Ovary (tissue), 9 donors: ENCODE results near the gene PLEKHA5. TPM values are rescaled to one million over a fixed set of nuclear protein-coding genes. Genes with fewer than 3 reads are reported as not detected.
A peak's percentile ranks its signal among the peaks of the same experiment; 100 is the strongest.

Experiments used
- DNase-seq, 5 donors: peaks; one replicate each; pipeline ENCODE4 v3.0.0-alpha.2; 2019 to 2020
- H3K27ac ChIP-seq, 2 donors: fragments of 200-600 bp; one replicate each; pipeline versions ENCODE4 v1.5.1 to v1.8.0; 2019 to 2022
- H3K27me3 ChIP-seq: fragments of 200-600 bp; one replicate; pipeline ENCODE4 v1.8.0; 2022
- H3K36me3 ChIP-seq: fragments of 200-600 bp; sonication (generic); one replicate; pipeline ENCODE4 v1.5.1; 2019
- H3K4me1 ChIP-seq: one replicate; pipeline ENCODE4 v1.8.1; 2013; ENCODE audit warnings: mild to moderate bottlenecking, moderate library complexity; ENCODE audit not compliant: insufficient read depth
- H3K4me3 ChIP-seq: fragments of 200-600 bp; sonication (generic); one replicate; pipeline ENCODE4 v1.5.1; 2017
- H3K9me3 ChIP-seq, 2 donors: fragments of 200-600 bp in 1 of 2; sonication (generic) in 1 of 2; one replicate each; pipeline versions ENCODE4 v1.5.1 to v1.8.1; 2013 to 2019; ENCODE audit warnings: mild to moderate bottlenecking in 1 of 2, moderate library complexity in 1 of 2
- CTCF ChIP-seq, 3 donors: fragments of 450-650 bp in 2 of 3; fragments of 200-600 bp in 1 of 3; IDR thresholded peaks; one replicate each; pipeline versions ENCODE4 v1.5.1 to v1.8.0; 2016 to 2022; ENCODE audit warnings: antibody characterized with exemption in 3 of 3, mild to moderate bottlenecking in 1 of 3
- EP300 ChIP-seq: sonication (generic); formaldehyde crosslinking; IDR thresholded peaks from one replicate; pipeline ENCODE4 v1.6.1; 2017; ENCODE audit warnings: antibody characterized with exemption
- POLR2A ChIP-seq: fragments of 450-650 bp; IDR thresholded peaks from one replicate; pipeline ENCODE4 v1.6.1; 2017; ENCODE audit warnings: antibody characterized with exemption, mild to moderate bottlenecking, moderate library complexity
- WGBS, 3 donors: extraction: QIAGEN DNeasy Blood & Tissue Kit in 1 of 3; methylation state at CpG; one replicate each; pipeline versions ENCODE4 v1.1.5 to v1.1.7; 2013 to 2017; 5-methylcytosine and 5-hydroxymethylcytosine counted together
- intact Hi-C, 4 donors: fragments of 100-400 bp; cut with DNase I; formaldehyde crosslinking; loops; one replicate each; pipeline versions ENCODE4 v1.11.0 to v1.15.1; 2022 to 2023
- polyA plus RNA-seq, 2 donors: library from polyadenylated mRNA; stranded (reverse); fragments of 200-250 nt in 1 of 2; fragments of 350-450 nt in 1 of 2; fragmentation: Illumina TruSeq in 1 of 2; extraction: RNeasy Lipid Tissue Mini Kit (QIAGEN cat#74804) in 1 of 2; gene quantifications; one replicate each; pipeline ENCODE4 v1.2.3, GENCODE V29; 2013 to 2014
- total RNA-seq, 7 donors: library from RNA; depleted of rRNA in 2 of 7; stranded (reverse); fragments of >200 nt in 2 of 7; fragmentation: NEBNext Ultra II Directional in 3 of 7; extraction: Animal tissue kit (Norgen Biotek cat#: 25700) in 3 of 7; gene quantifications; one replicate each; pipeline versions ENCODE4 v1.1.0 to v1.2.4, GENCODE V29; 2016 to 2023
- donor health status: DM: no; HTN: no; CAD: no; lungs with moderate emphysema.
- donor health status: DM: no; HTN: no; CAD: no.
- donor health status: Bipolar disorder and iron deficiency.
- donor health status: DM: yes; HTN: yes; CAD: no.
- donor health status: DM: no; HTN: no; CAD: no.
- donor health status: DM: yes; HTN: yes; CAD: no.

PLEKHA5 gene
- total and polyA plus RNA-seq, 9 donors = 32.2 to 65.6 (median 45.7) TPM

GRCh38 chr12:19307451-19307850 lies 177.9 kb downstream of the PLEKHA5 start:
- no peak overlapping the region for H3K4me3 ChIP-seq
- intact Hi-C loops = no loop called here
- H3K36me3 ChIP-seq = no peaks in the 10 kb centered on the region
- TF ChIP-seq EP300 (no peak), CTCF (IDR thresholded peaks at IDR 0.05) (no peak), POLR2A (no peak)
- no peaks in the 10 kb centered on the region for H3K9me3 ChIP-seq
- H3K4me1 ChIP-seq = no peaks in the 10 kb centered on the region
- no peak overlapping the region for H3K27ac ChIP-seq
- H3K27me3 ChIP-seq = no peaks in the 10 kb centered on the region
- no peak for DNase-seq
- 90 to 94% (median 91%) methylated on average over 6 of the region's 6 CpGs for WGBS, 3 donors

GRCh38 chr12:19311165-19311564 lies 181.6 kb downstream of the PLEKHA5 start:
- H3K27ac ChIP-seq = no peak overlapping the region
- peak in 3 of 5 donors; percentile 34 to 53 (median 43) for DNase-seq
- TF ChIP-seq POLR2A (no peak), EP300 (no peak), CTCF (IDR thresholded peaks at IDR 0.05) (no peak)
- no peak overlapping the region for H3K4me3 ChIP-seq
- no peaks in the 10 kb centered on the region for H3K27me3 ChIP-seq
- no peaks in the 10 kb centered on the region for H3K9me3 ChIP-seq
- no peaks in the 10 kb centered on the region for H3K36me3 ChIP-seq
- WGBS, 3 donors = 14 to 39% (median 23%) methylated on average over 3 of the region's 3 CpGs
- intact Hi-C loops = no loop called here
- no peaks in the 10 kb centered on the region for H3K4me1 ChIP-seq

GRCh38 chr12:19312637-19313036 lies 183.1 kb downstream of the PLEKHA5 start:
- 74 to 77% (median 75%) methylated on average over 2 of the region's 2 CpGs for WGBS, 3 donors
- Histone ChIP-seq H3K36me3 (no peaks in the 10 kb centered on the region), H3K4me1 (no peaks in the 10 kb centered on the region), H3K4me3 (no peak overlapping the region), H3K27me3 (no peaks in the 10 kb centered on the region), H3K9me3 (no peaks in the 10 kb centered on the region), H3K27ac (no peak overlapping the region)
- intact Hi-C loops = no loop called here
- DNase-seq = no peak
- TF ChIP-seq EP300 (no peak), CTCF (IDR thresholded peaks at IDR 0.05) (no peak), POLR2A (no peak)

- intact Hi-C loops = no loop called here
- TF ChIP-seq EP300 = no peak
- no peak for TF ChIP-seq POLR2A
- no peak for TF ChIP-seq CTCF (IDR thresholded peaks at IDR 0.05)
- Histone ChIP-seq H3K4me3 (no peak overlapping the region), H3K9me3 (no peaks in the 10 kb centered on the region), H3K27ac (no peak overlapping the region), H3K36me3 (no peaks in the 10 kb centered on the region), H3K27me3 (no peaks in the 10 kb centered on the region), H3K4me1 (no peaks in the 10 kb centered on the region)
- DNase-seq = no peak
- 62 to 77% (median 62%) methylated on average over 2 of the region's 2 CpGs for WGBS, 3 donors
Measured at GRCh38 chr12:19316425-19316824, 186.9 kb downstream of the PLEKHA5 start.
